GM15510 (cell line): ENCODE measurements around the gene GRPR.

Experiments
- POLR2A ChIP-seq: IDR thresholded peaks from 3 replicates; pipeline ENCODE4 v1.6.1; 2011; ENCODE audit warnings: borderline replicate concordance; ENCODE audit not compliant: insufficient read length; ENCODE audit errors: extremely low read depth

GRPR gene

GRCh38 chrX:16125520-16126149, 2.3 kb downstream of the GRPR start:
- TF ChIP-seq POLR2A = no peak

GRCh38 chrX:16130707-16131106, 7.3 kb downstream of the GRPR start:
- no peak for TF ChIP-seq POLR2A

DNA sequence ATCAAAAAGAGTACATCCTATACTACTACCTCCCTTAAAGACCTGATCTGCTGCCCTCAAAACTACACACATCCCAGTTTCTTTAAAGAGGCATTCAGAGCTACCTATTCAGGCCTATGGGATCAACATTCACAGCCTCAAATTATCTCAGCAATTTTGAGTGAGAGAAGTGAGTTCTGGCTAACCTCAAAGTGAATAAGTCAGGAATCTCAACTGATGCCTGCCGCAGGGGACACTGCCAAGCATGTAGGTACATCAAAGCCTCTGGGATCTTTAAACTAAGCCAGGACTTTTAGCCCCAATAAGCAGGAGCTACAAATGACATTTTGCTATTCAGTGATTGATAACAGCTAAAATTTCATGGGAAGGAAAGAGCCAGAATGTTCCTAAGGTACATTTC, 11.6 kb downstream of the GRPR start:
- TF ChIP-seq POLR2A = no peak

- no peak for TF ChIP-seq POLR2A
Measured at GRCh38 chrX:16136080-16136479, 12.7 kb downstream of the GRPR start.

- no peak for TF ChIP-seq POLR2A
Measured at GRCh38 chrX:16137416-16138107, 14.2 kb downstream of the GRPR start.

- TF ChIP-seq POLR2A = no peak
Measured at GRCh38 chrX:16138108-16138427, 14.7 kb downstream of the GRPR start.

DNA sequence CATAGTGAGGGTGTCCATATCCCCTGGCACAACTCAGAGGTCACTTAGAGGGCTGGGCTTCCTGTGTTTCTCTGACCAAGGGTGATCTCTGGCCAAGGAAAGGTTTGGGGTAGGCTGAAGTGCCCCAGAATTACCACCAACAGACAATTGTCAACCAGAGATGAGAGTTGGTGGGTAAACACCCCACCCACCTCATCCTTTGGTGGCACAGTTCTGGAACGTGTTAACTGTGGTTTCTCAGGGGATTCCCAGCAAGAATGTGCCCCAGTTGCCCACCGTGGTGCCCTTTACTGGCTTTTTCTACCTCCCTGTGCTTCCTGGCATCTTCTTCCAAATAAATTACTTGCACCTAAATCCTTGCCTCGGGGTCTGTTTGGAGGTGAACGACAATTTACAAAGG, 17.1 kb downstream of the GRPR start:
- no peak for TF ChIP-seq POLR2A

GRCh38 chrX:16140983-16141382, 17.6 kb downstream of the GRPR start:
- no peak for TF ChIP-seq POLR2A

GRCh38 chrX:16141422-16142245, 18.3 kb downstream of the GRPR start:
- TF ChIP-seq POLR2A = no peak

DNA sequence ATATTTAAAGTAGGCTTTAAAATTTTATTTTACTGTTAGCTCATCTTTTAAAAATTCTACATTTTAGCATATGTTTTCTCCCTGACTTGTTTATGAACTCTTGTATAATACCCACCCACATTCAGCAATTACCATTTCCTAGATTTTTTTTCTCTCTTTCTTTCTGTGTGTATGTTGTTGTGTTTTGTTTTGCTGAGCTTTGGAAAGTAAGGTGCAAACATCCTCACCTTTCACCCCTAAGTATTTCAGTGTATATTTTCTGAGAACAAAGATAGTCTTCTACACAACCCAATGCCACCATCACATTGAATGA, 18.8 kb downstream of the GRPR start:
- TF ChIP-seq POLR2A = no peak

DNA sequence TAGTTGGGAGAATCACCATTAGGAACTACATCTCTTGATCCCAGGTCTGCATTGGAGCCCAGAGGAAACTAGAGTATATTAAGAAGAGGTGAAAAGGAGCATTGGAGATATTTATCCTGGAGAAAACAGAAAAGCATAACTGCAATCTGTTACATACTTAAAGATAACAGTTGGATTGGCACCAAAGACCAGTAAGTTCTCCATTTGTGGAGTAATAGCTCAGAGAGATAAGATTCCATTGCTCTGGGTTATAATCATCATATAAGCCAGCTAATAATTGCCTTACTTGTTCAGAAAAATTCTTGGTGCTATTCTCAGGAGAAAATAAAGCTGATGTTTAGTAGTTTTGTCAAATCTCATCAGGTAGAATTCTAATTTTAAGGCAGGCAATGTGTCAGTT, 20.6 kb downstream of the GRPR start:
- no peak for TF ChIP-seq POLR2A

DNA sequence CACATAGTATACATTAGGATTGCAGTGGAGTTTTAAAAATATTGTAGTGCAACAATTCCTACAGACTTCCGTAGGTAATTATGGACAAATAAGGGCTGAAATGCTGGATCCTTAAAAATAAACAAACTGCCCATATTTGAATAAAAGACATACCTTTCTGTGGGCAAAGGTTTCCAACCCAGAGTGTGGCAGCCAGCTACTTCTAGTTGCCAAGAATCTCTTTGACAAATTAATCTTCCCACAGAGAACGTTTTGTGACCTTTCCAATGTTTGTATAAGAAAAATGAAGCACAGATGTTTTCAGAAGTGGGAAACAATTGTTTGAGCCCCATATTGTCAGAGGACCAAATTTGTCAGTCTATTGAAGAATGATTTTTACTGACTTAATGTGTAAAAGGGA, 21.1 kb downstream of the GRPR start:
- no peak for TF ChIP-seq POLR2A

DNA sequence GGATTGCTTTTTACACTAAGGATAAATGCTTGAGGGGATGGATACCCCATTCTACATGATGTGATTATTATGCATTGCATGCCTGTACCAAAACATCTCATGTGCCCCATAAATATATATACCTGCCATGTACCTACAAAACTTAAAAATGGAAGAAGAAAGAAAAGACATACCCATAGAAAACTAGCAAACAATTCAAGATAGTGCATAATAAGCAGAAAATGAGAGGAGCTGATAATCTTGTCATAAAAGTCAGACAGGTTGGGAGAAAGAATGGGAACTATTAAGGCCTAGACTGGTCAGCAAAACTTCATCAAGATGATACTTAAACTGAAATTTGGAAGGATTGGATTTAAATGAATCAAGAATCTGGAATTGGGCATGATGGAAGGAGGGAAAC, 22.3 kb downstream of the GRPR start:
- TF ChIP-seq POLR2A = no peak

DNA sequence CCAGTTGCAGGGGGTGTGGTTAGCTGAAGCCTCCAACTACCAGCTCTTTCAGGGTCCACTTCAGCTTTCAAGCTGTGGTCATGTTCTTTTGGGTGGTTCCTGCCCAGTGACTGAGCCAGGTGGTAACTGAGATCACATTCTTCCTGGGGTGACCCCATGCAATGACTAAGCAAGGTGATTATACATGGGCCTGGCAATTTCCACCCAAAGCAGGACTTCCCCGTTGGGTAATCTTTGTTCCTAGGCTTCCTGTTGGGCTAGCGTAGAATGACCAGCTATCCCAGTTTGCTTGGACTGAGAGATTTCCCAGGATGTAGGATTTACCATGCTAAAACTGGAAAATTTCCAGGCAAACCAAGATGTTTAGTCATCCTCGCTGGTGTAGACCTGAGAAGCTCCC, 25.5 kb downstream of the GRPR start:
- TF ChIP-seq POLR2A = no peak

GRCh38 chrX:16155581-16156096, 32.3 kb downstream of the GRPR start:
- no peak for TF ChIP-seq POLR2A

DNA sequence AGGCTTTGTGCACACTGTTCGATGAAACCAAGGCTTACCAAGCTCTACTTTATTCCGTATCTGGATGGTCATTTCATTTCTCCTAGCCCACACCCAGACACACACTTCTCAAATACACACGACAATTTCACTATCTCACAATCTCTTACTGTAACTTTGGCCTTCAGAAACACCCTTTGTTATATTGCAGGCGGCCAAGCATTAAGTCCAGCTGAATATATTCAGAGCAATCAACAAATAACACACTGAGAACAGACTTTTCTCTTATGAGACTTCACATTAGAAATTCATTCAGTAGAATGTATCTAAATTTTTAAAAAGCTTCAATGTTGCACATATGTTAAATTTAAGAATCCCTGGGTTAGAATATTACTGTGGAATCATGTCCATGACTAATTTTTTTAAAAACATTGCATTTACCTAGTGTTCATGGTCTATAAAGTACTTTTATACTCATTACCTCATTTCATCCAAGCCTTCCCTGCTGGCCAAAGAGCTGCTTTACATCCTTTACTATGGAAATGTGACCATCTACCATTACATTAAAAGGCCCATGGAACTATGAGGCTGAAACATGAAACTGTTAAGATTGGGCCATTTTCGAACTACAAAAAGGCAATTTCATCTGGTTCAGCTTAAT, 33.4 kb downstream of the GRPR start:
- no peak for TF ChIP-seq POLR2A

DNA sequence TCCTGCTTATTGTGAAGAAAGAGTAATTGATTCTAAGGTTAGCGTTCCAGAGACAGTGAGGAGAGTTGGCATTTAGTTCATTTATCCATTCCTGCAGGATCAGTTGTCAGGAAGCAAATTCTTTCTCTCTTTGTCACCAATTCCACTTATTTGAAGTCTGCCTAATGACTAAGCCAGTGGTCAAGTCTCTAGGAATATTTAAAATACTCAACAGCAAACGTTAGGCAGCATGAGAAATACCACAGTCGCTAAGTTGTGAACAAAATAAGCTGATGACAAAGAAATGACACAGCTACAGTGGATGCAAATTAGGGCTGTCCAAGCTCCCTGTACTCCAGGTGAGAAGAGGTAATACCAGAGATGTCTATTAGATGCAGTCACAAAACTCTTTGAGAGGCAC, 37.4 kb downstream of the GRPR start:
- TF ChIP-seq POLR2A = no peak
